Measurements from ENCODE around the gene MET. TPM values are rescaled to one million over a fixed set of nuclear protein-coding genes. Genes with fewer than 3 reads are reported as not detected.

Gene MET
- total RNA-seq, 1 donor from 2014 or later = 0.56 TPM

- peak overlapping the region; percentile 30 for H3K27ac Mint-ChIP-seq (ENCODE audit: unreplicated experiment)
- no peak for TF ChIP-seq CTCF (IDR thresholded peaks at IDR 0.05; ENCODE audit: partially characterized antibody, unreplicated experiment)
- H3K36me3 Mint-ChIP-seq (ENCODE audit: unreplicated experiment) = no peaks in the 10 kb centered on the region
- no peaks in the 10 kb centered on the region for H3K27me3 Mint-ChIP-seq (ENCODE audit: unreplicated experiment)
- H3K4me1 Mint-ChIP-seq (ENCODE audit: low read depth, unreplicated experiment) = peaks cover 18% of the 10 kb centered on the region
- DNase-seq = no peak
- no peak overlapping the region for H3K4me3 Mint-ChIP-seq (ENCODE audit: unreplicated experiment)
- H3K9me3 Mint-ChIP-seq (ENCODE audit: unreplicated experiment) = peaks cover 3% of the 10 kb centered on the region
Measured at GRCh38 chr7:116707289-116707688, 35.3 kb downstream of the MET start.

- TF ChIP-seq CTCF (IDR thresholded peaks at IDR 0.05; ENCODE audit: partially characterized antibody, unreplicated experiment) = no peak
- Mint-ChIP-seq H3K36me3 (ENCODE audit: unreplicated experiment) (no peaks in the 10 kb centered on the region), H3K27me3 (ENCODE audit: unreplicated experiment) (no peaks in the 10 kb centered on the region), H3K4me3 (ENCODE audit: unreplicated experiment) (no peak overlapping the region), H3K9me3 (ENCODE audit: unreplicated experiment) (peaks cover 3% of the 10 kb centered on the region), H3K27ac (ENCODE audit: unreplicated experiment) (no peak overlapping the region), H3K4me1 (ENCODE audit: low read depth, unreplicated experiment) (peaks cover 18% of the 10 kb centered on the region)
- DNase-seq = no peak
Measured at GRCh38 chr7:116708248-116708647, 36.3 kb downstream of the MET start.

GRCh38 chr7:116708861-116709260 is 36.9 kb downstream of the MET start:
- DNase-seq = no peak
- no peak overlapping the region for H3K27ac Mint-ChIP-seq (ENCODE audit: unreplicated experiment)
- H3K4me3 Mint-ChIP-seq (ENCODE audit: unreplicated experiment) = no peak overlapping the region
- H3K27me3 Mint-ChIP-seq (ENCODE audit: unreplicated experiment) = no peaks in the 10 kb centered on the region
- TF ChIP-seq CTCF (IDR thresholded peaks at IDR 0.05; ENCODE audit: partially characterized antibody, unreplicated experiment) = no peak
- no peaks in the 10 kb centered on the region for H3K36me3 Mint-ChIP-seq (ENCODE audit: unreplicated experiment)
- H3K9me3 Mint-ChIP-seq (ENCODE audit: unreplicated experiment) = peaks cover 3% of the 10 kb centered on the region
- H3K4me1 Mint-ChIP-seq (ENCODE audit: low read depth, unreplicated experiment) = peaks cover 18% of the 10 kb centered on the region

GRCh38 chr7:116709336-116709735 is 37.3 kb downstream of the MET start:
- no peak overlapping the region for H3K27ac Mint-ChIP-seq (ENCODE audit: unreplicated experiment)
- H3K27me3 Mint-ChIP-seq (ENCODE audit: unreplicated experiment) = no peaks in the 10 kb centered on the region
- TF ChIP-seq CTCF (IDR thresholded peaks at IDR 0.05; ENCODE audit: partially characterized antibody, unreplicated experiment) = no peak
- DNase-seq = no peak
- H3K4me1 Mint-ChIP-seq (ENCODE audit: low read depth, unreplicated experiment) = peaks cover 18% of the 10 kb centered on the region
- no peak overlapping the region for H3K4me3 Mint-ChIP-seq (ENCODE audit: unreplicated experiment)
- no peaks in the 10 kb centered on the region for H3K36me3 Mint-ChIP-seq (ENCODE audit: unreplicated experiment)
- H3K9me3 Mint-ChIP-seq (ENCODE audit: unreplicated experiment) = peaks cover 3% of the 10 kb centered on the region

- Mint-ChIP-seq H3K9me3 (ENCODE audit: unreplicated experiment) (peaks cover 3% of the 10 kb centered on the region), H3K27ac (ENCODE audit: unreplicated experiment) (no peak overlapping the region)
Measured at GRCh38 chr7:116710764-116711452, 38.9 kb downstream of the MET start.

More at GRCh38 chr7:116710764-116711452, 38.9 kb downstream of the MET start:
- H3K36me3 Mint-ChIP-seq (ENCODE audit: unreplicated experiment) = no peaks in the 10 kb centered on the region
- no peak for DNase-seq
- H3K4me1 Mint-ChIP-seq (ENCODE audit: low read depth, unreplicated experiment) = peaks cover 16% of the 10 kb centered on the region
- H3K4me3 Mint-ChIP-seq (ENCODE audit: unreplicated experiment) = no peak overlapping the region
- no peaks in the 10 kb centered on the region for H3K27me3 Mint-ChIP-seq (ENCODE audit: unreplicated experiment)
- TF ChIP-seq CTCF (IDR thresholded peaks at IDR 0.05; ENCODE audit: partially characterized antibody, unreplicated experiment) = no peak

Measured in glutamatergic neuron (in vitro differentiated cells).